ENCODE measurements around the gene EEFSEC.

The EEFSEC gene

GRCh38 chr3:128205558-128206145 lies 52.4 kb downstream of the EEFSEC start:
- TF ChIP-seq CTCF (conservative IDR thresholded peaks at IDR 0.05) (no peak), ZFX (IDR thresholded peaks at IDR 0.05) (no peak)
- no peak overlapping the region for H3K27ac ChIP-seq

GRCh38 chr3:128207951-128208350 lies 54.7 kb downstream of the EEFSEC start:
- no peak for TF ChIP-seq CTCF (conservative IDR thresholded peaks at IDR 0.05)
- H3K27ac ChIP-seq = no peak overlapping the region

GRCh38 chr3:128210711-128211110 lies 57.4 kb downstream of the EEFSEC start:
- TF ChIP-seq CTCF (conservative IDR thresholded peaks at IDR 0.05) = no peak
- TF ChIP-seq ZFX (IDR thresholded peaks at IDR 0.05) = no peak

GRCh38 chr3:128214056-128214455 lies 60.8 kb downstream of the EEFSEC start:
- TF ChIP-seq ZFX (IDR thresholded peaks at IDR 0.05) = no peak
- no peak for TF ChIP-seq CTCF (conservative IDR thresholded peaks at IDR 0.05)

More at GRCh38 chr3:128210711-128211110, 57.4 kb downstream of the EEFSEC start:
- no peak overlapping the region for H3K27ac ChIP-seq

GRCh38 chr3:128215290-128215689 lies 62.0 kb downstream of the EEFSEC start:
- H3K27ac ChIP-seq = no peak overlapping the region
- no peak for TF ChIP-seq CTCF (conservative IDR thresholded peaks at IDR 0.05)
- no peak for TF ChIP-seq ZFX (IDR thresholded peaks at IDR 0.05)

More at GRCh38 chr3:128214056-128214455, 60.8 kb downstream of the EEFSEC start:
- H3K27ac ChIP-seq = no peak overlapping the region

GRCh38 chr3:128215800-128216495 lies 62.7 kb downstream of the EEFSEC start:
- TF ChIP-seq ZFX (IDR thresholded peaks at IDR 0.05) (no peak), CTCF (conservative IDR thresholded peaks at IDR 0.05) (no peak)
- H3K27ac ChIP-seq = no peak overlapping the region

GRCh38 chr3:128217702-128218547 lies 64.6 kb downstream of the EEFSEC start:
- TF ChIP-seq ZFX (IDR thresholded peaks at IDR 0.05) = no peak
- no peak for TF ChIP-seq CTCF (conservative IDR thresholded peaks at IDR 0.05)
- H3K27ac ChIP-seq = peak overlapping the region; percentile 12; the same call in 1 of the 2 replicates
